Body of pancreas (tissue), 4 donors: ENCODE data around the gene MAN2A2.

Experiments
- POLR2A ChIP-seq, 3 donors: fragments of 450-650 bp; IDR thresholded peaks; one replicate each; pipeline ENCODE4 v1.6.1; 2016; ENCODE audit warnings: antibody characterized with exemption in 3 of 3, mild to moderate bottlenecking in 2 of 3
- TF ChIP-seq, protein P1 (sequence below), 7 experiments: fragments of 450-650 bp in 4 of 7; fragments of 200-600 bp in 3 of 7; sonication (generic) in 3 of 7; IDR thresholded peaks; one replicate each; pipeline ENCODE4 v1.5.1; 2016 to 2019; ENCODE audit warnings: antibody characterized with exemption in 7 of 7

GRCh38 chr15:90933301-90933700 lies 30.2 kb downstream of the MAN2A2 start:
- TF ChIP-seq, protein P1, sequence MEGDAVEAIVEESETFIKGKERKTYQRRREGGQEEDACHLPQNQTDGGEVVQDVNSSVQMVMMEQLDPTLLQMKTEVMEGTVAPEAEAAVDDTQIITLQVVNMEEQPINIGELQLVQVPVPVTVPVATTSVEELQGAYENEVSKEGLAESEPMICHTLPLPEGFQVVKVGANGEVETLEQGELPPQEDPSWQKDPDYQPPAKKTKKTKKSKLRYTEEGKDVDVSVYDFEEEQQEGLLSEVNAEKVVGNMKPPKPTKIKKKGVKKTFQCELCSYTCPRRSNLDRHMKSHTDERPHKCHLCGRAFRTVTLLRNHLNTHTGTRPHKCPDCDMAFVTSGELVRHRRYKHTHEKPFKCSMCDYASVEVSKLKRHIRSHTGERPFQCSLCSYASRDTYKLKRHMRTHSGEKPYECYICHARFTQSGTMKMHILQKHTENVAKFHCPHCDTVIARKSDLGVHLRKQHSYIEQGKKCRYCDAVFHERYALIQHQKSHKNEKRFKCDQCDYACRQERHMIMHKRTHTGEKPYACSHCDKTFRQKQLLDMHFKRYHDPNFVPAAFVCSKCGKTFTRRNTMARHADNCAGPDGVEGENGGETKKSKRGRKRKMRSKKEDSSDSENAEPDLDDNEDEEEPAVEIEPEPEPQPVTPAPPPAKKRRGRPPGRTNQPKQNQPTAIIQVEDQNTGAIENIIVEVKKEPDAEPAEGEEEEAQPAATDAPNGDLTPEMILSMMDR (IDR thresholded peaks at IDR 0.05), result no peak
- TF ChIP-seq POLR2A (IDR thresholded peaks at IDR 0.05), result no peak
